HEK293 (cell line): ENCODE measurements around the gene TBC1D16.
A peak's percentile ranks its signal among the peaks of the same experiment; 100 is the strongest.

Experiments used
- FEZF1 ChIP-seq: fragments of 450-650 bp; formaldehyde crosslinking; IDR thresholded peaks from 2 replicates; pipeline ENCODE4 v1.5.1; 2016; ENCODE audit warnings: missing biosample characterization, missing genetic modification characterization
- SCRT2 ChIP-seq: fragments of 450-650 bp; formaldehyde crosslinking; IDR thresholded peaks from 2 replicates; pipeline ENCODE4 v1.5.1; 2016; ENCODE audit warnings: missing biosample characterization, missing genetic modification characterization
- ZNF239 ChIP-seq: fragments of 450-650 bp; formaldehyde crosslinking; IDR thresholded peaks from 2 replicates; pipeline ENCODE4 v1.5.1; 2016; ENCODE audit warnings: missing biosample characterization, missing genetic modification characterization
- ZNF26 ChIP-seq: fragments of 450-650 bp; formaldehyde crosslinking; IDR thresholded peaks from 2 replicates; pipeline ENCODE4 v1.5.1; 2016; ENCODE audit warnings: missing biosample characterization, missing genetic modification characterization
- ZNF548 ChIP-seq: fragments of 450-650 bp; formaldehyde crosslinking; IDR thresholded peaks from 2 replicates; pipeline ENCODE4 v1.5.1; 2016; ENCODE audit warnings: missing biosample characterization, missing genetic modification characterization
- ZNF692 ChIP-seq: fragments of 450-650 bp; formaldehyde crosslinking; IDR thresholded peaks from 2 replicates; pipeline ENCODE4 v1.5.1; 2016; ENCODE audit warnings: missing biosample characterization, missing genetic modification characterization
- ZNF785 ChIP-seq: fragments of 450-650 bp; formaldehyde crosslinking; IDR thresholded peaks from 2 replicates; pipeline ENCODE4 v1.5.1; 2016; ENCODE audit warnings: missing biosample characterization, missing genetic modification characterization
- ZSCAN23 ChIP-seq: fragments of 450-650 bp; formaldehyde crosslinking; IDR thresholded peaks from 2 replicates; pipeline ENCODE4 v1.5.1; 2016; ENCODE audit warnings: missing biosample characterization, missing genetic modification characterization
- TF ChIP-seq, protein P1 (sequence below): fragments of 450-650 bp; IDR thresholded peaks from 2 replicates; pipeline ENCODE4 v1.5.1; 2018; ENCODE audit warnings: missing biosample characterization, mild to moderate bottlenecking, missing genetic modification characterization
- TF ChIP-seq, protein P2 (sequence below): fragments of 450-650 bp; formaldehyde crosslinking; IDR thresholded peaks from 2 replicates; pipeline ENCODE4 v1.5.1; 2017; ENCODE audit warnings: missing biosample characterization, missing genetic modification characterization
- TF ChIP-seq, protein P3 (sequence below): fragments of 450-650 bp; formaldehyde crosslinking; conservative IDR thresholded peaks from 2 replicates; pipeline ENCODE4 v1.5.1; 2016; ENCODE audit warnings: low read depth, missing biosample characterization, missing genetic modification characterization
- TF ChIP-seq, protein P4 (sequence below): fragments of 450-650 bp; formaldehyde crosslinking; IDR thresholded peaks from 2 replicates; pipeline ENCODE4 v1.5.1; 2016; ENCODE audit warnings: missing biosample characterization, missing genetic modification characterization

Gene TBC1D16

GRCh38 chr17:79993390-79994227 is 42.1 kb downstream of the TBC1D16 start (continued):
- TF ChIP-seq ZNF26 (tag by site-specific recombination) (no peak), SCRT2 (tag by site-specific recombination) (peak; percentile 72; the same call in 1 of the 2 replicates), ZNF785 (0 out of 2 replicates have a peak, but pooled peaks have one; percentile 23), FEZF1 (tag by site-specific recombination) (peak; percentile 98), ZNF548 (tag by site-specific recombination) (no peak), ZNF692 (tag by site-specific recombination) (peak; percentile 74; the same call in 1 of the 2 replicates), ZSCAN23 (tag by site-specific recombination) (0 out of 2 replicates have a peak, but pooled peaks have one; percentile 29), ZNF239 (tag by site-specific recombination) (no peak)
- TF ChIP-seq, protein P1, sequence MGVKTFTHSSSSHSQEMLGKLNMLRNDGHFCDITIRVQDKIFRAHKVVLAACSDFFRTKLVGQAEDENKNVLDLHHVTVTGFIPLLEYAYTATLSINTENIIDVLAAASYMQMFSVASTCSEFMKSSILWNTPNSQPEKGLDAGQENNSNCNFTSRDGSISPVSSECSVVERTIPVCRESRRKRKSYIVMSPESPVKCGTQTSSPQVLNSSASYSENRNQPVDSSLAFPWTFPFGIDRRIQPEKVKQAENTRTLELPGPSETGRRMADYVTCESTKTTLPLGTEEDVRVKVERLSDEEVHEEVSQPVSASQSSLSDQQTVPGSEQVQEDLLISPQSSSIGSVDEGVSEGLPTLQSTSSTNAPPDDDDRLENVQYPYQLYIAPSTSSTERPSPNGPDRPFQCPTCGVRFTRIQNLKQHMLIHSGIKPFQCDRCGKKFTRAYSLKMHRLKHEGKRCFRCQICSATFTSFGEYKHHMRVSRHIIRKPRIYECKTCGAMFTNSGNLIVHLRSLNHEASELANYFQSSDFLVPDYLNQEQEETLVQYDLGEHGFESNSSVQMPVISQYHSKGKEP = peak; percentile 86
- TF ChIP-seq, protein P2, sequence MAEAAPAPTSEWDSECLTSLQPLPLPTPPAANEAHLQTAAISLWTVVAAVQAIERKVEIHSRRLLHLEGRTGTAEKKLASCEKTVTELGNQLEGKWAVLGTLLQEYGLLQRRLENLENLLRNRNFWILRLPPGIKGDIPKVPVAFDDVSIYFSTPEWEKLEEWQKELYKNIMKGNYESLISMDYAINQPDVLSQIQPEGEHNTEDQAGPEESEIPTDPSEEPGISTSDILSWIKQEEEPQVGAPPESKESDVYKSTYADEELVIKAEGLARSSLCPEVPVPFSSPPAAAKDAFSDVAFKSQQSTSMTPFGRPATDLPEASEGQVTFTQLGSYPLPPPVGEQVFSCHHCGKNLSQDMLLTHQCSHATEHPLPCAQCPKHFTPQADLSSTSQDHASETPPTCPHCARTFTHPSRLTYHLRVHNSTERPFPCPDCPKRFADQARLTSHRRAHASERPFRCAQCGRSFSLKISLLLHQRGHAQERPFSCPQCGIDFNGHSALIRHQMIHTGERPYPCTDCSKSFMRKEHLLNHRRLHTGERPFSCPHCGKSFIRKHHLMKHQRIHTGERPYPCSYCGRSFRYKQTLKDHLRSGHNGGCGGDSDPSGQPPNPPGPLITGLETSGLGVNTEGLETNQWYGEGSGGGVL (tag by site-specific recombination) = peak; percentile 80
- TF ChIP-seq, protein P3, sequence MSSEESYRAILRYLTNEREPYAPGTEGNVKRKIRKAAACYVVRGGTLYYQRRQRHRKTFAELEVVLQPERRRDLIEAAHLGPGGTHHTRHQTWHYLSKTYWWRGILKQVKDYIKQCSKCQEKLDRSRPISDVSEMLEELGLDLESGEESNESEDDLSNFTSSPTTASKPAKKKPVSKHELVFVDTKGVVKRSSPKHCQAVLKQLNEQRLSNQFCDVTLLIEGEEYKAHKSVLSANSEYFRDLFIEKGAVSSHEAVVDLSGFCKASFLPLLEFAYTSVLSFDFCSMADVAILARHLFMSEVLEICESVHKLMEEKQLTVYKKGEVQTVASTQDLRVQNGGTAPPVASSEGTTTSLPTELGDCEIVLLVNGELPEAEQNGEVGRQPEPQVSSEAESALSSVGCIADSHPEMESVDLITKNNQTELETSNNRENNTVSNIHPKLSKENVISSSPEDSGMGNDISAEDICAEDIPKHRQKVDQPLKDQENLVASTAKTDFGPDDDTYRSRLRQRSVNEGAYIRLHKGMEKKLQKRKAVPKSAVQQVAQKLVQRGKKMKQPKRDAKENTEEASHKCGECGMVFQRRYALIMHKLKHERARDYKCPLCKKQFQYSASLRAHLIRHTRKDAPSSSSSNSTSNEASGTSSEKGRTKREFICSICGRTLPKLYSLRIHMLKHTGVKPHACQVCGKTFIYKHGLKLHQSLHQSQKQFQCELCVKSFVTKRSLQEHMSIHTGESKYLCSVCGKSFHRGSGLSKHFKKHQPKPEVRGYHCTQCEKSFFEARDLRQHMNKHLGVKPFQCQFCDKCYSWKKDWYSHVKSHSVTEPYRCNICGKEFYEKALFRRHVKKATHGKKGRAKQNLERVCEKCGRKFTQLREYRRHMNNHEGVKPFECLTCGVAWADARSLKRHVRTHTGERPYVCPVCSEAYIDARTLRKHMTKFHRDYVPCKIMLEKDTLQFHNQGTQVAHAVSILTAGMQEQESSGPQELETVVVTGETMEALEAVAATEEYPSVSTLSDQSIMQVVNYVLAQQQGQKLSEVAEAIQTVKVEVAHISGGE = no peak
- TF ChIP-seq, protein P4, sequence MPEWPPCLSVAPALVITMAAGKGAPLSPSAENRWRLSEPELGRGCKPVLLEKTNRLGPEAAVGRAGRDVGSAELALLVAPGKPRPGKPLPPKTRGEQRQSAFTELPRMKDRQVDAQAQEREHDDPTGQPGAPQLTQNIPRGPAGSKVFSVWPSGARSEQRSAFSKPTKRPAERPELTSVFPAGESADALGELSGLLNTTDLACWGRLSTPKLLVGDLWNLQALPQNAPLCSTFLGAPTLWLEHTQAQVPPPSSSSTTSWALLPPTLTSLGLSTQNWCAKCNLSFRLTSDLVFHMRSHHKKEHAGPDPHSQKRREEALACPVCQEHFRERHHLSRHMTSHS (tag by site-specific recombination) = peak; percentile 48; the same call in 1 of the 2 replicates
